A549 (cell line): ENCODE data around the gene NIN. TPM values are rescaled to one million over a fixed set of nuclear protein-coding genes. Genes with fewer than 3 reads are reported as not detected.

Source experiments
- ATAC-seq, 2 experiments: fragments of 200-7000 bp in 1 of 2; fragments of >200 bp in 1 of 2; cut with Nextera tagmentation in 1 of 2; cut with Tn5 transposase in 1 of 2; 3 replicates each; pipeline versions ENCODE4 v1.8.0 to v1.9.1; 2018 to 2020; ENCODE audit warnings: mild to moderate bottlenecking in 1 of 2, moderate library complexity in 1 of 2
- CTCF ChIA-PET: fragments of 300-600 bp; sonication (Branson Sonifier 250); formaldehyde crosslinking; extraction: SDS; loops from one replicate; lab custom pipeline; 2021; ENCODE audit warnings: antibody characterized with exemption, inconsistent platforms; lab: Yijun Ruan, JAX
- POLR2A ChIA-PET: fragments of 350-600 bp; formaldehyde crosslinking; extraction: SDS; loops from one replicate; lab custom pipeline; 2021; ENCODE audit warnings: antibody characterized with exemption, inconsistent platforms; lab: Yijun Ruan, JAX
- DNase-seq, 2 experiments: peaks; one replicate each; pipeline versions ENCODE4 v3.0.0 to v3.0.0-alpha.2; 2011 to 2016; ENCODE audit warnings: low read depth in 1 of 2, low spot score in 1 of 2
- FAIRE-seq: peaks from 2 replicates; lab custom pipeline; 2011; peaks lifted over from hg19 to GRCh38; lab: Jason Lieb, UNC
- H3K27ac ChIP-seq, 2 experiments: fragments of >200 bp; sonication (Bioruptor Twin); formaldehyde crosslinking; 3 replicates each; pipeline ENCODE4 v1.5.1; 2016 to 2017
- H3K4me1 ChIP-seq: fragments of >200 bp; sonication (Bioruptor Twin); formaldehyde crosslinking; 3 replicates; pipeline ENCODE4 v1.6.1; 2016
- H3K4me2 ChIP-seq: fragments of >200 bp; sonication (Bioruptor Twin); formaldehyde crosslinking; 3 replicates; pipeline ENCODE4 v1.6.1; 2016
- H3K4me3 ChIP-seq: fragments of >200 bp; sonication (Bioruptor Twin); formaldehyde crosslinking; 3 replicates; pipeline ENCODE4 v1.5.1; 2016
- H3K9me3 ChIP-seq: fragments of >200 bp; sonication (Bioruptor Twin); formaldehyde crosslinking; 3 replicates; pipeline ENCODE4 v1.6.1; 2016
- CBX2 ChIP-seq: fragments of 200-600 bp; sonication (generic); IDR thresholded peaks from 2 replicates; pipeline ENCODE4 v1.6.1; 2016; ENCODE audit warnings: low read depth, mild to moderate bottlenecking, borderline replicate concordance
- ELK1 ChIP-seq: fragments of 150-350 bp; IDR thresholded peaks from 2 replicates; pipeline ENCODE4 v1.6.1; 2014; ENCODE audit warnings: low read depth, mild to moderate bottlenecking, low read length
- FOXS1 ChIP-seq: fragments of 250-450 bp; sonication (Bioruptor Pico); IDR thresholded peaks from 2 replicates; pipeline ENCODE4 v1.5.0; 2020; ENCODE audit warnings: mild to moderate bottlenecking, moderate library complexity
- HOXA7 ChIP-seq: fragments of 250-450 bp; sonication (Bioruptor Pico); IDR thresholded peaks from 2 replicates; pipeline ENCODE4 v1.5.0; 2020; ENCODE audit warnings: mild to moderate bottlenecking, moderate library complexity
- JUN ChIP-seq, 2 experiments: fragments of >200 bp; sonication (Bioruptor Twin); formaldehyde crosslinking; IDR thresholded peaks; 2 replicates in 1 of 2; 3 replicates in 1 of 2; pipeline ENCODE4 v1.6.1; 2016 to 2017
- KDM1A ChIP-seq: fragments of 200-600 bp; sonication (generic); IDR thresholded peaks from 2 replicates; pipeline ENCODE4 v1.6.1; 2016; ENCODE audit warnings: low read depth, mild to moderate bottlenecking
- MAFK ChIP-seq: fragments of 450-650 bp; IDR thresholded peaks from 2 replicates; pipeline ENCODE4 v1.6.1; 2014; ENCODE audit not compliant: partially characterized antibody
- MAZ ChIP-seq: fragments of 150-350 bp; IDR thresholded peaks from 2 replicates; pipeline ENCODE4 v1.6.1; 2014; ENCODE audit warnings: antibody characterized with exemption, low read depth, low read length, borderline replicate concordance
- MYC ChIP-seq: IDR thresholded peaks from 2 replicates; pipeline ENCODE4 v1.6.1; 2012; ENCODE audit warnings: mild to moderate bottlenecking, inconsistent platforms, low read length, improper control_type of control experiment, borderline replicate concordance
- NFE2L2 ChIP-seq: fragments of 150-350 bp; conservative IDR thresholded peaks from 2 replicates; pipeline ENCODE4 v1.6.1; 2014; ENCODE audit warnings: low read length
- PHF8 ChIP-seq: fragments of 200-600 bp; sonication (generic); IDR thresholded peaks from 2 replicates; pipeline ENCODE4 v1.6.1; 2016; ENCODE audit warnings: low read depth, mild to moderate bottlenecking, antibody characterized with exemption, moderate library complexity, borderline replicate concordance
- POLR2A ChIP-seq: IDR thresholded peaks from 2 replicates; pipeline ENCODE4 v1.6.1; 2012; ENCODE audit warnings: mild to moderate bottlenecking, low read length
- SMC3 ChIP-seq: fragments of >200 bp; sonication (Bioruptor Twin); formaldehyde crosslinking; IDR thresholded peaks from 3 replicates; pipeline ENCODE4 v1.6.1; 2018; ENCODE audit warnings: inconsistent platforms
- SREBF2 ChIP-seq: fragments of 450-650 bp; IDR thresholded peaks from 2 replicates; pipeline ENCODE4 v1.6.1; 2014; ENCODE audit warnings: mild to moderate bottlenecking, moderate library complexity
- TFCP2L1 ChIP-seq: fragments of 250-450 bp; sonication (Bioruptor Pico); IDR thresholded peaks from 2 replicates; pipeline ENCODE4 v1.5.0; 2021; ENCODE audit warnings: mild to moderate bottlenecking
- TP53 ChIP-seq: fragments of 250-450 bp; sonication (Bioruptor Pico); IDR thresholded peaks from 2 replicates; pipeline ENCODE4 v1.5.0; 2021; ENCODE audit warnings: mild to moderate bottlenecking, moderate library complexity
- ZNF302 ChIP-seq: fragments of 250-450 bp; sonication (Bioruptor Pico); IDR thresholded peaks from 2 replicates; pipeline ENCODE4 v1.9.0; 2021; ENCODE audit warnings: inconsistent platforms, mild to moderate bottlenecking, moderate library complexity
- WGBS: methylation state at CpG from one replicate; pipeline ENCODE4 v1.1.6; 2017; ENCODE audit errors: missing lambda C conversion rate; 5-methylcytosine and 5-hydroxymethylcytosine counted together
- polyA minus RNA-seq: library from RNA; depleted of rRNA, polyadenylated mRNA; stranded (reverse); fragments of >200 nt; gene quantifications from 2 replicates; pipeline ENCODE4 v1.2.3, GENCODE V29; 2011; rRNA and poly(A)+ RNA removed
- polyA plus RNA-seq, 4 experiments: library from polyadenylated mRNA; depleted of rRNA in 3 of 4; stranded (reverse); fragments of >200 nt; fragmentation: RNase III in 1 of 4; extraction: RNeasy Plus Mini Kit Qiagen cat#74134 plus additional on column Dnase treatment in 1 of 4; gene quantifications; 2 replicates in 3 of 4; 3 replicates in 1 of 4; pipeline ENCODE4 v1.2.3, GENCODE V29; 2011 to 2017
- TF ChIP-seq, protein P1 (sequence below): IDR thresholded peaks from 2 replicates; pipeline ENCODE4 v1.6.1; 2012; ENCODE audit warnings: low read depth, borderline replicate concordance
- TF ChIP-seq, protein P2 (sequence below): IDR thresholded peaks from 2 replicates; pipeline ENCODE4 v1.6.1; 2012
- TF ChIP-seq, protein P3 (sequence below): fragments of >200 bp; sonication (Bioruptor Twin); formaldehyde crosslinking; IDR thresholded peaks from 3 replicates; pipeline ENCODE4 v1.6.1; 2016
- TF ChIP-seq, protein P4 (sequence below): fragments of 450-650 bp; IDR thresholded peaks from 2 replicates; pipeline ENCODE4 v1.6.1; 2014; ENCODE audit warnings: antibody characterized with exemption

NIN gene, protein sequence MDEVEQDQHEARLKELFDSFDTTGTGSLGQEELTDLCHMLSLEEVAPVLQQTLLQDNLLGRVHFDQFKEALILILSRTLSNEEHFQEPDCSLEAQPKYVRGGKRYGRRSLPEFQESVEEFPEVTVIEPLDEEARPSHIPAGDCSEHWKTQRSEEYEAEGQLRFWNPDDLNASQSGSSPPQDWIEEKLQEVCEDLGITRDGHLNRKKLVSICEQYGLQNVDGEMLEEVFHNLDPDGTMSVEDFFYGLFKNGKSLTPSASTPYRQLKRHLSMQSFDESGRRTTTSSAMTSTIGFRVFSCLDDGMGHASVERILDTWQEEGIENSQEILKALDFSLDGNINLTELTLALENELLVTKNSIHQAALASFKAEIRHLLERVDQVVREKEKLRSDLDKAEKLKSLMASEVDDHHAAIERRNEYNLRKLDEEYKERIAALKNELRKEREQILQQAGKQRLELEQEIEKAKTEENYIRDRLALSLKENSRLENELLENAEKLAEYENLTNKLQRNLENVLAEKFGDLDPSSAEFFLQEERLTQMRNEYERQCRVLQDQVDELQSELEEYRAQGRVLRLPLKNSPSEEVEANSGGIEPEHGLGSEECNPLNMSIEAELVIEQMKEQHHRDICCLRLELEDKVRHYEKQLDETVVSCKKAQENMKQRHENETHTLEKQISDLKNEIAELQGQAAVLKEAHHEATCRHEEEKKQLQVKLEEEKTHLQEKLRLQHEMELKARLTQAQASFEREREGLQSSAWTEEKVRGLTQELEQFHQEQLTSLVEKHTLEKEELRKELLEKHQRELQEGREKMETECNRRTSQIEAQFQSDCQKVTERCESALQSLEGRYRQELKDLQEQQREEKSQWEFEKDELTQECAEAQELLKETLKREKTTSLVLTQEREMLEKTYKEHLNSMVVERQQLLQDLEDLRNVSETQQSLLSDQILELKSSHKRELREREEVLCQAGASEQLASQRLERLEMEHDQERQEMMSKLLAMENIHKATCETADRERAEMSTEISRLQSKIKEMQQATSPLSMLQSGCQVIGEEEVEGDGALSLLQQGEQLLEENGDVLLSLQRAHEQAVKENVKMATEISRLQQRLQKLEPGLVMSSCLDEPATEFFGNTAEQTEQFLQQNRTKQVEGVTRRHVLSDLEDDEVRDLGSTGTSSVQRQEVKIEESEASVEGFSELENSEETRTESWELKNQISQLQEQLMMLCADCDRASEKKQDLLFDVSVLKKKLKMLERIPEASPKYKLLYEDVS (N-terminal part only)
- polyA plus RNA-seq (2011; rRNA removed) (19.5 and 20.5 TPM in 2 replicates), polyA plus RNA-seq (2017; fragmentation: RNase III; extraction: RNeasy Plus Mini Kit Qiagen cat#74134 plus additional on column Dnase treatment) (11.8 to 12.6 TPM (median 12.4 TPM) in 3 replicates), polyA minus RNA-seq (26.9 and 29.5 TPM in 2 replicates)
- 4.2 and 4.9 TPM in 2 replicates for polyA plus RNA-seq (2012; cell fraction: cytosol; rRNA removed)
- 3.6 and 4.4 TPM in 2 replicates for polyA plus RNA-seq (2012; cell fraction: nucleus; rRNA removed)

- TF ChIP-seq CBX2 (no peak), PHF8 (peak; percentile 81; the same call in 1 of the 2 replicates), TP53 (no peak), MAFK (no peak), SMC3 (no peak), KDM1A (no peak), MAZ (no peak), NFE2L2 (no peak), TFCP2L1 (CRISPR knock-in tag) (no peak), SREBF2 (no peak), MYC (no peak), JUN (IDR thresholded peaks at IDR 0.05) (peak in 1 of 2 experiments; percentile 73; a peak in 3 of 5 replicates), FOXS1 (CRISPR knock-in tag) (no peak), HOXA7 (no peak), ZNF302 (CRISPR knock-in tag) (no peak), POLR2A (peak; percentile 64), ELK1 (no peak)
- TF ChIP-seq, protein P1, sequence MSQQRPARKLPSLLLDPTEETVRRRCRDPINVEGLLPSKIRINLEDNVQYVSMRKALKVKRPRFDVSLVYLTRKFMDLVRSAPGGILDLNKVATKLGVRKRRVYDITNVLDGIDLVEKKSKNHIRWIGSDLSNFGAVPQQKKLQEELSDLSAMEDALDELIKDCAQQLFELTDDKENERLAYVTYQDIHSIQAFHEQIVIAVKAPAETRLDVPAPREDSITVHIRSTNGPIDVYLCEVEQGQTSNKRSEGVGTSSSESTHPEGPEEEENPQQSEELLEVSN, result peak; percentile 46; the same call in 1 of the 2 replicates
- TF ChIP-seq, protein P2, sequence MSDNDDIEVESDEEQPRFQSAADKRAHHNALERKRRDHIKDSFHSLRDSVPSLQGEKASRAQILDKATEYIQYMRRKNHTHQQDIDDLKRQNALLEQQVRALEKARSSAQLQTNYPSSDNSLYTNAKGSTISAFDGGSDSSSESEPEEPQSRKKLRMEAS, result peak; percentile 41
- TF ChIP-seq, protein P3, sequence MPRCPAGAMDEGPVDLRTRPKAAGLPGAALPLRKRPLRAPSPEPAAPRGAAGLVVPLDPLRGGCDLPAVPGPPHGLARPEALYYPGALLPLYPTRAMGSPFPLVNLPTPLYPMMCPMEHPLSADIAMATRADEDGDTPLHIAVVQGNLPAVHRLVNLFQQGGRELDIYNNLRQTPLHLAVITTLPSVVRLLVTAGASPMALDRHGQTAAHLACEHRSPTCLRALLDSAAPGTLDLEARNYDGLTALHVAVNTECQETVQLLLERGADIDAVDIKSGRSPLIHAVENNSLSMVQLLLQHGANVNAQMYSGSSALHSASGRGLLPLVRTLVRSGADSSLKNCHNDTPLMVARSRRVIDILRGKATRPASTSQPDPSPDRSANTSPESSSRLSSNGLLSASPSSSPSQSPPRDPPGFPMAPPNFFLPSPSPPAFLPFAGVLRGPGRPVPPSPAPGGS, result peak; percentile 74; the same call in 1 of the 3 replicates
- TF ChIP-seq, protein P4, sequence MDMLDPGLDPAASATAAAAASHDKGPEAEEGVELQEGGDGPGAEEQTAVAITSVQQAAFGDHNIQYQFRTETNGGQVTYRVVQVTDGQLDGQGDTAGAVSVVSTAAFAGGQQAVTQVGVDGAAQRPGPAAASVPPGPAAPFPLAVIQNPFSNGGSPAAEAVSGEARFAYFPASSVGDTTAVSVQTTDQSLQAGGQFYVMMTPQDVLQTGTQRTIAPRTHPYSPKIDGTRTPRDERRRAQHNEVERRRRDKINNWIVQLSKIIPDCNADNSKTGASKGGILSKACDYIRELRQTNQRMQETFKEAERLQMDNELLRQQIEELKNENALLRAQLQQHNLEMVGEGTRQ, result no peak
- TF ChIP-seq, all 56 proteins: peak for 6
- ATAC-seq (peak; percentile 96 to 98), FAIRE-seq (no peak), DNase-seq (peak; percentile 43 to 72)
- H3K27ac ChIP-seq, result peak within 1 kb of the TSS; percentile 95 to 99
- peak within 1 kb of the TSS; percentile 98 for H3K4me3 ChIP-seq
- POLR2A ChIA-PET, result interaction anchor here (0.5 to 2.2 kb wide), 4 partner anchors 30 to 163 kb away, joined by 3 to 6 read pairs (median 5); partner anchors contain the start of gene SAV1
- CTCF ChIA-PET, result interaction anchor here (1.1 to 7.9 kb wide), 3 partner anchors 15 to 53 kb away, joined by 3 to 57 read pairs (median 7); no protein-coding TSS in a partner anchor
- H3K4me1 ChIP-seq, result peaks cover 16% of the 10 kb centered on the region; the same call in 2 of the 3 replicates
- 1% methylated on average over 24 of the region's 97 CpGs for WGBS
- H3K4me2 ChIP-seq, result peak within 1 kb of the TSS; percentile 76
- no peaks in the 10 kb centered on the region for H3K9me3 ChIP-seq
Observed at GRCh38 chr14:50830932-50831725, at the start of gene NIN. Gene NIN (minus strand): TSS chr14:50831162. CDS start chr14:50822056, 9,106 bp downstream.
